GM18498 (cell line): ENCODE data around the gene BGLAP.

Experiments used
- ATAC-seq: cut with Tn5 transposase; IDR thresholded peaks from one replicate; pipeline ENCODE4 v1.9.1; 2021; ENCODE audit warnings: mild to moderate bottlenecking, moderate library complexity; ENCODE audit not compliant: unreplicated experiment

The BGLAP gene

GRCh38 chr1:156251527-156251926 is 9.5 kb downstream of the BGLAP start:
- no peak for ATAC-seq

- no peak for ATAC-seq
These were observed 11.7 kb downstream of the BGLAP start for GRCh38 chr1:156253634-156254033.

GRCh38 chr1:156257711-156258110 is 15.7 kb downstream of the BGLAP start:
- ATAC-seq = no peak

DNA sequence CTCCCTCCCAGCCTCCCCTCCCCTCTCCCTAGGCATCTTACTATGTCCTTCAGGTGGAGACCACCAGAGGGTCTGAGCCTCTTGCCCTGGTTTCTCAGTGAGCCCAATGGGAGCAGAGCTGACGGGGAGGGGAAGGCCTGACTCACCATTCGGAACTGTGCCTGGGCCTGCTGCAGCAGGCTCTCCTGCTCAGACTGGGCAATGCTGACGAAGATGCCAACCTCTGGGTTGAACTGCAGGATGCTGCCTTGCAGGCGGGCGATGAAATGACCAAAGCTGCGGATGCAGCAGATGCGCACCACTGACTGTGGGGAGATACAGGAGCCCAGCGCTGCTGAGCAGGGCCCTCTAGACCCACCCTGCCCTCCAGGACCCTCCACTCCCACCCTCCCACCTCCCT is 16.9 kb downstream of the BGLAP start:
- no peak for ATAC-seq

GRCh38 chr1:156259805-156260204 is 17.8 kb downstream of the BGLAP start:
- no peak for ATAC-seq

DNA sequence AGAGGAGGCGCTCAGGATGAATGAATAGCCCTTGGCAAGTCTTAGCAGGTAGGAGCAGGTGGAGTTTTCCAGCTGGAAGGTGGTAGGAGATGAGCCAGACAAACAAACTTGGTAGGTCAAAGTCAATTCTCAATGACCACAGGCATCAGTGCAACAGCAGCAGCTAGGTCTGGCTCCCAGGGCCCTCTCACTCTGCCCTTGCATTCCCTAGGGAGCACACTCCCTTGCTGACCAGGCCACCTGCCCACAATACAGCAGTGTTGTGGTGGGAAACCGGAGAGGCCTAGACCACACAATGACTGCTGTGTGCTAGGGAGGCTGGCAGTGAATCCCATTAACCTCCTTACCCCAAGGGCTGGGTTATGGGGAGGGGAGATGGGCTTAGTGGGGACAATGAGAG is 18.9 kb downstream of the BGLAP start:
- no peak for ATAC-seq

- ATAC-seq = no peak
These were observed 20.7 kb downstream of the BGLAP start for GRCh38 chr1:156262461-156263287.

DNA sequence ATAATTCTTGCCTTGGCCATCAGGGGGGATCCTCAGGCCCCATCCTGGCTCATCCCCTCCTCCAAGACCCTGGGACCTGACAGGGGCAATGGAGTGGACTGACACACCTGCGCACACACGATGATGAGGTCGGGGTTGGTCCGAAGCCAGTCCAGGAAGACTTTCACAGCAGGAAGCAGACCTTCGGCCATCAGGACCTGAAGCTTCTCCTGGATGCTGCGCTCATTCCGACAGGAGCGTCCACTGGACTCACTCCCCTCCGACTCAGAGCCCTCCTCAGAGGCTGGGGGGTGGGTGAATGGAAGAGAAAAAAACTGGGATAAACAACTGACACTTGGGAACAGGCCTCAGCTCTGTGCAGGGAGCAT is 21.3 kb downstream of the BGLAP start:
- no peak for ATAC-seq

- ATAC-seq = no peak
These were observed 24.1 kb downstream of the BGLAP start for GRCh38 chr1:156266051-156266450.

DNA sequence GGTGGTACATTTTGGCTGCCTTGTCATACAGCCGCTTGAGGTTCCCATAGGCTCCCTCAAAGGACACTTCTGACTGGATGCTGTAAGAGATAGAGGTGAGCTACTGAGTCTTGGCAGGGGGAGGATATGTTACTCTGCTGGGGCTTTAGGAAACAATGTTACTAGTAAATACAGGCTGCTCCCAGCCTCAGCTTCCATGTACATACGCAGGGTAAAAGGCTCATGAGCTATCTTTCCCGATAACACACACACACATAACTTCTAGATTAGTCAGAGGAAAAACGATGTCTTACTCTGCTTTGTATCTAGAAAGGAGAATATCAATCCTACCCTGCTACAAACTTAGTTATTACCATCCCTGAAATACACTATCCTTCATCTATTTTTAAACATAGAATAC is 26.4 kb downstream of the BGLAP start:
- ATAC-seq = no peak

GRCh38 chr1:156270314-156270713 is 28.3 kb downstream of the BGLAP start:
- ATAC-seq = no peak

GRCh38 chr1:156276532-156276931 is 34.5 kb downstream of the BGLAP start:
- no peak for ATAC-seq

DNA sequence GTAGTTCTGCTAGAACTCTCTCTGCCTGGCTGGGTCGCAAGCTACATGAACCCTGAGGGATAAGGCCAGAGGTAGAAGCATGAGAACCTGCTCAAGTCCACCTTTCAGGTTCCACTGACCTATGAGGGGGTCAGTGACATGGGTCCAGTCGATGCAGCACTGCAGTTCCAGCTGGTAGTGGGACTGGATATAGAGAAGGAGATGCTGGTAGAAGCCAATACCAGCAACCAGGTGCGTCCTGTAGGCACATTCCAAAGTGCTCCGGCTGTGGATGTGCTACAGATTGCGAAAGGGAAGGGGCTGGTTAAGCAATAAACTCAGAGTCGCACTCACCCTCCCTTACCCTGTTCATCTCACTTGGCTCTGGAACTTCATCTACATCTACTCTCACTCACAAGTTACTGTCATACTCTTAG is 35.0 kb downstream of the BGLAP start:
- ATAC-seq = no peak

DNA sequence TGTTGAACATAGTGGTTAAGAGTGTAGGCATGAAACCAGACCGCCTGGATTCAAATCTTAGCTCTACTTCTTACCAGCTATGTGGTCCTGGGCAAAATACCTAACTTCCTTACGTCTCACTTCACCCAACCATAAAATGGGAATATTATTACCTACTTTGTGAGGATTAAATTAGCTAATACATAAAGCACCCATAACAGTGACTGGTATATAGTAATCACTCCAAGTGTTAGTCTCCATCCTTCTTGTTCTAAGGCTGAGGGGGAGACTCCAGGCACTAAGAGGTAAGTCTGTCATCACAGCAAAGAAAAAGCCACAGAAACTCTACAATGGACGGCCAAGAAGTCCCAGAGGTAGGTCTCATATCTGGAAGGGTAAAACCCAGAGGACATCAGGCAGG is 37.9 kb downstream of the BGLAP start:
- ATAC-seq = no peak

- peak; percentile 39 for ATAC-seq
These were observed 39.3 kb downstream of the BGLAP start for GRCh38 chr1:156281281-156281680.

DNA sequence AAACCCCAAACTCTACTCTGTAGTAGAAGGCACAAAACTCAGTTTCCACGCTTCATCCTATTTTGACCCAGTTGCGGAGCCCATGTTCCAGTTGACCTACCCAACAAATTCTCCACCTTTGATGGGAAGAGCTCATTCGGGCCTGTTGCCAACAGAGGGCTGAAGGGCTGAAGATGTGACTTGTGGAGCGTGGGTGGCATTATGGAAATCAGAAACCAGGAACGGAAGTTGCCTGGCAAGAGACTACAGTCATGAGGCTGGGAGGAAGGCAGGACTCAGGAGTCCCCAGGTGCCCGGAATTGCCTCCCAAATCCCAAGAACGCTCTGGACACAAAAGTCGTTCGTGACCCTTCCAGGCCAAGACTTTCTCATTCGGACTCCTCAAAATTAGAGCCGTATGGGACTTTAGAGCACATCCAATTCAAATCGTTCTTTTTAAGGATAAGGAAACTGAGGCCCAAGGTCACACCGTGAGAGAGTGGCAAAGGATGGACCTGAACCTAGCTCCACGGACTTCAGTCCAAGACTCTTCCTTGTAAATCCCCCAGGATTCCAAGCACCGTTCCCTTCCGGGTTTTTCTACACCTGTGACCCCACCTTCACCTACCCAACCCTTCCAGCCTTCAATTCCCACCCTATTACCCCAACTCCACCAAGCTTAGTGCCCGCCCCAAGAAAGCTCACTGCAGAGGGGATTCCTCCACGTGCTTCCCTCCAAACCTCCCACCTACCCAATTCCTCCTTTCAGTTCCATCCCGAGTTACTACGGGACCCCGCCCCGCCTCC is 39.9 kb downstream of the BGLAP start:
- ATAC-seq = no peak

GRCh38 chr1:156282479-156283222 is 40.7 kb downstream of the BGLAP start, which contains the start of gene SMG5:
SMG5 (minus strand) TSS chr1:156282825; CDS start chr1:156282680, 145 bp downstream.
- peak; percentile 85 for ATAC-seq

DNA sequence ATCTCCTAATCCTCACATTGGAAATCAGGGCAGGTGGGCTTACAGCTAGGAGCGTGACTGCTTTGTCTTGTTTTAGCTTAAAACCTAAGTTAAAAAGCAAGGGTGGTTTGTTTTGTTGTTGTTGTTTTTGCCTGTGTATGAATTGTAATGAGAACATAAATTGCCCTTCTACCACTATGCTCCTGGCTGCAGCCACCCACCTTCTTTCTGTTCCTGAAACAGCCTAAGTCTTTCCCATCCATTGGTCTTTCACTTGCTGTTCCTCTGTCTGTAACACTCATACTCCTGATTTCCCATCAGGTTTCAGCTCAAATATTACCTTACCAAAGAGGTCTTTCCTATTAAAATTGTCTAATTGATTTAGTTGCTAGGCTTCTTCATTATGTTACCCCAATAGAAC is 41.5 kb downstream of the BGLAP start:
- no peak for ATAC-seq

DNA sequence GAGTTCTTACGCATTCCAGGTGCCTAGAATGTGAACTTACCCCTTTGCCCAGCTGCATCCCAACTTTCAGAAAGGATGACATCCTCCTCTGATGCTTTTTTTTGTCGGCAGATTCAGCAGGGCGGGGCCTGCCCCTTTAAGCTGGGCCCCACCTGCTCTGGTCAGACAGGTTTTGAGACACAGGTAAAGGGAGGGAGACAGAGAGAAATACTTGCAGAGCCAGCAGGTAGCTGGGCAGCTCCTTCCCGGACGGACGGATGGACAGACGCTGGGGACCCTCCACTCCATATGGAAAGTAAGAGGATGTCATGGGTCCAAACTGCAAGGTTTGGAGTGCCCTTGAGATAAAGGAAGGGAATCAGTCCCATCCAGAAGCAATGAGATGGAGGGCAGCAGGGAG is 42.1 kb downstream of the BGLAP start, which contains the start of gene TMEM79:
Gene TMEM79, plus strand, starts transcription at position 214 of the 400 bp plus-strand sequence. CDS start 902 bp downstream, outside the sequence.
- no peak for ATAC-seq

GRCh38 chr1:156284757-156285156 is 42.8 kb downstream of the BGLAP start:
- no peak for ATAC-seq

DNA sequence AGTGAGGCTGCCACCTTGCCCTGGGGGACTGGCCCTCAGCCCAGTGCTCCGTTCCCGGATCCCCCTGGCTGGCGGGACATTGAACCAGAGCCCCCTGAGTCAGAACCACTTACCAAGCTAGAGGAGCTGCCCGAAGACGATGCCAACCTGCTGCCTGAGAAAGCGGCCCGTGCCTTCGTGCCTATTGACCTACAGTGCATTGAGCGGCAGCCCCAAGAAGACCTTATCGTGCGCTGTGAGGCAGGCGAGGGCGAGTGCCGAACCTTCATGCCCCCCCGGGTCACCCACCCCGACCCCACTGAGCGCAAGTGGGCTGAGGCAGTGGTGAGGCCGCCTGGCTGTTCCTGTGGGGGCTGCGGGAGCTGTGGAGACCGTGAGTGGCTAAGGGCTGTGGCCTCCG is 43.5 kb downstream of the BGLAP start:
- ATAC-seq = no peak
